ENCODE results near the gene BGN. TPM values are rescaled to one million over a fixed set of nuclear protein-coding genes. Genes with fewer than 3 reads are reported as not detected.

Gene BGN
- total RNA-seq, 6 experiments from 2014 or later = 57.0 to 161 (median 122) TPM

DNA sequence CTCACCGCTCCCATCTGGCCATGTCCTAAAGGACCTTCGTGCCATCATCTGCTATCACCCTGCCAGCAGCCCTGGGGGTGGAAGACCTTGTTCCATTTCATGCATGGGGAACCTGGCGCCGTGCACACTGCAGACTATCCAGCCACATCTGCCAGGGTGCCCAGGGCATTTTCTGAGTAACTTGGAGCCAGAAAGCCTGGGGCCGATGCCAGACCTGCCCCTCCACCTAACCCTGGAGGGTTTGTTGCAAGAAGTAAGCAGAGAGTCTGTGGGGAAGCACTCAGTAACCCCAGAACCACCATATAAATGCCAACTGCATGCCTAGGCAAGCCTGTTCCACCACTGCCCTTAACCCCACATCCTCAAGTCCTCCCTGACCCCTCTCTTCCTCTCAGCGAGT lies 31.7 kb upstream of the BGN start:
- Histone ChIP-seq H3K36me3 (no peaks in the 10 kb centered on the region), H3K27ac (no peak overlapping the region), H3K27me3 (no peaks in the 10 kb centered on the region), H3K4me3 (no peak overlapping the region), H3K4me1 (no peaks in the 10 kb centered on the region), H3K9me3 (no peaks in the 10 kb centered on the region)
- no CpG with 5 or more reads among the region's 6 CpGs for WGBS (ENCODE audit: insufficient coverage, low coverage, low lambda C conversion rate, missing lambda C conversion rate)
- intact Hi-C loops (cut with DNase I) = loop anchor here in 1 of 2 donors (5.0 kb wide), 1 partner anchor 44 kb away; no protein-coding TSS in a partner anchor
- TF ChIP-seq POLR2A (IDR thresholded peaks at IDR 0.05) = no peak
- TF ChIP-seq, protein P1, sequence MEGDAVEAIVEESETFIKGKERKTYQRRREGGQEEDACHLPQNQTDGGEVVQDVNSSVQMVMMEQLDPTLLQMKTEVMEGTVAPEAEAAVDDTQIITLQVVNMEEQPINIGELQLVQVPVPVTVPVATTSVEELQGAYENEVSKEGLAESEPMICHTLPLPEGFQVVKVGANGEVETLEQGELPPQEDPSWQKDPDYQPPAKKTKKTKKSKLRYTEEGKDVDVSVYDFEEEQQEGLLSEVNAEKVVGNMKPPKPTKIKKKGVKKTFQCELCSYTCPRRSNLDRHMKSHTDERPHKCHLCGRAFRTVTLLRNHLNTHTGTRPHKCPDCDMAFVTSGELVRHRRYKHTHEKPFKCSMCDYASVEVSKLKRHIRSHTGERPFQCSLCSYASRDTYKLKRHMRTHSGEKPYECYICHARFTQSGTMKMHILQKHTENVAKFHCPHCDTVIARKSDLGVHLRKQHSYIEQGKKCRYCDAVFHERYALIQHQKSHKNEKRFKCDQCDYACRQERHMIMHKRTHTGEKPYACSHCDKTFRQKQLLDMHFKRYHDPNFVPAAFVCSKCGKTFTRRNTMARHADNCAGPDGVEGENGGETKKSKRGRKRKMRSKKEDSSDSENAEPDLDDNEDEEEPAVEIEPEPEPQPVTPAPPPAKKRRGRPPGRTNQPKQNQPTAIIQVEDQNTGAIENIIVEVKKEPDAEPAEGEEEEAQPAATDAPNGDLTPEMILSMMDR (IDR thresholded peaks at IDR 0.05) = no peak
- no peak for ATAC-seq
- no peak for DNase-seq

DNA sequence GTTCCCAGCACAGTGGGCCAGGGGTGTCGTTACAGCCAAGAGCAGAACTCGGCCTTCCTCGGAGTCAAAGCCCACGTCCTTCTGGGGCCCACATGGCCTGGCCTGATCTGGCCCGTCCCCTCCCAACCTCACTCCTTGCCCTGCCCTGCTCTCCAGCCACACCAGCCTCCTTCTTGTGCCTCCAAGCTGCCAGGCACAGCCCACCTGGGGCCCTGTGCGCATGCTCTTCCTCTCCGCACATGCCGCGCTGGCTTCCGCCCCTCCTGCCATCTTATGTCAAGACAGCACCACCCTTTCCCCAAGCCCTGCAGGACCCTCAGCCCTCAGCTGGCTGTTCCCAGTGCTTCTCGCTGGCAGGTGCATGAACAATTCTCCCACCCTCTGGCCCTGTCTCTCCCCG lies 31.2 kb upstream of the BGN start:
- 51% methylated on average over 6 of the region's 12 CpGs for WGBS (ENCODE audit: insufficient coverage, low coverage, low lambda C conversion rate, missing lambda C conversion rate)
- ATAC-seq (no peak), DNase-seq (no peak)
- H3K27ac ChIP-seq = no peak overlapping the region
- H3K4me1 ChIP-seq = no peaks in the 10 kb centered on the region
- no peaks in the 10 kb centered on the region for H3K27me3 ChIP-seq
- H3K4me3 ChIP-seq = no peak overlapping the region
- H3K36me3 ChIP-seq = no peaks in the 10 kb centered on the region
- H3K9me3 ChIP-seq = no peaks in the 10 kb centered on the region
- TF ChIP-seq, protein P1 (IDR thresholded peaks at IDR 0.05) = no peak
- TF ChIP-seq POLR2A (IDR thresholded peaks at IDR 0.05) = no peak
- intact Hi-C loops (cut with DNase I) = loop anchor here in 1 of 2 donors (5.0 kb wide), 1 partner anchor 44 kb away; no protein-coding TSS in a partner anchor

DNA sequence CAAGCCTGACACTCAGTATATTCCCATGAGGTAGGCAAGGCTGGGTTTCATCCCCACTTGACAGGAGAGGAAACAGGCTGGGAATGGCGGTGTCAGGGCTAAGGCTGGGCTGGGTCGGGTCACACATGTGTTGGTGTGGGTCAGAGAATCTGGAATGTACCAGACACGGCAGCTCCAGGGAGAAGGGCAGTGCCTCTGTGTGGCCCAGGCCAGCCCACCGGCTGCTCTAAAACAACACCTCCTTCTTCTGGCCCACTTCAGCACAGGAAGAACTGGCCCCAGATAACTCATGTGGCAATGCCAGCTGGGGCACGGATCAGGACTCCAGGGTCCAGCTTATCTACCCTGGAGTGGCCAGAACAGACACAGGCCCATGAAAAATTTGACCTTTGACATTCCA lies 30.7 kb upstream of the BGN start:
- intact Hi-C loops (cut with DNase I) = loop anchor here in 1 of 2 donors (5.0 kb wide), 1 partner anchor 43 kb away; no protein-coding TSS in a partner anchor
- Histone ChIP-seq H3K36me3 (no peaks in the 10 kb centered on the region), H3K27me3 (no peaks in the 10 kb centered on the region), H3K4me1 (no peaks in the 10 kb centered on the region), H3K4me3 (no peak overlapping the region), H3K27ac (no peak overlapping the region), H3K9me3 (no peaks in the 10 kb centered on the region)
- WGBS (ENCODE audit: insufficient coverage, low coverage, low lambda C conversion rate, missing lambda C conversion rate) = no CpG with 5 or more reads among the region's 5 CpGs
- TF ChIP-seq, protein P1 (IDR thresholded peaks at IDR 0.05) = no peak
- TF ChIP-seq POLR2A (IDR thresholded peaks at IDR 0.05) = no peak
- DNase-seq (no peak), ATAC-seq (no peak)

DNA sequence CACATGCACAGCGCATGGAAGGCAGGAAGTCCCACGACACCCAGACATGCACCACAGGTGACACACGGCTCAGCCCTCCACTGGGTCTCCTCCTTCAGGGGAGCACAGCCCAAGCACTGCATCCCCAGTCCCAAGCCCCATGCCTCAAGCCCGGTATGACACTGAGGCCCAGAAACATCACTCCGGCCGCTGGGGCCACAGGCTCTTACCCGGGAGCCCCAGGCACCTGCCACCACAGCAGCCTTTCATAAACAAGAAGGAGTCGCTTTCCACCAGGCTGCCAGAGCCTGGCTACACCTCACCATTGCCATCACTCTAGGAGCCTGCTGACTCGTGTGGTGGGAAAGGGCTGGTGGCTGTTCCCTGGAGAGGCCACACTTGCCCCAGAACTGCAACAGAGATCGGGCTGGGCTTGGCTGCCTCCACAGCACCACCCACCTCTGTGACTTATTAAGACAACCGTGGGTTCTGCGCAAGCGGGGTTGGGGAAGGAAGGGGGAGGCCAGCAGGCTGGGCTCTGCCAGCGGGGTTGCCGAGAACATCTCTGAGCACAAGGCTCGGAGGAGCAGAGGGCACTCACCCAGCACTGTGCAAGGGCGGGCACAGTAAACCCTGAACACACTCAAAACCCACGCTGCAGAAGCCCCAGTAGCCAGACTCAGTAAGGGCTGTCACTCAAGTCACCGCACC lies 28.9 kb upstream of the BGN start:
- TF ChIP-seq POLR2A (IDR thresholded peaks at IDR 0.05) = no peak
- TF ChIP-seq, protein P1 (IDR thresholded peaks at IDR 0.05) = no peak
- Histone ChIP-seq H3K27ac (no peak overlapping the region), H3K27me3 (no peaks in the 10 kb centered on the region), H3K9me3 (no peaks in the 10 kb centered on the region), H3K4me1 (no peaks in the 10 kb centered on the region), H3K4me3 (no peak overlapping the region), H3K36me3 (no peaks in the 10 kb centered on the region)
- DNase-seq = no peak
- intact Hi-C loops (cut with DNase I) = no loop called here
- no peak for ATAC-seq
- 95% methylated on average over 4 of the region's 19 CpGs for WGBS (ENCODE audit: insufficient coverage, low coverage, low lambda C conversion rate, missing lambda C conversion rate)
